CD4-positive, alpha-beta T cell (primary cell): ENCODE results near the gene ARPC5L. TPM values are rescaled to one million over a fixed set of nuclear protein-coding genes. Genes with fewer than 3 reads are reported as not detected.

Experiments
- ATAC-seq: fragments of 200-7000 bp; cut with Tn5 transposase; one replicate; pipeline ENCODE4 v1.10.0; 2022; ENCODE audit warnings: mild to moderate bottlenecking; ENCODE audit not compliant: poor library complexity
- CTCF ChIA-PET: fragments of 350-600 bp; sonication (Branson Sonifier 250); formaldehyde crosslinking; loops from one replicate; lab custom pipeline; 2021; ENCODE audit warnings: antibody characterized with exemption, inconsistent platforms; lab: Charles Lee
- POLR2A ChIA-PET: fragments of 350-600 bp; sonication (Branson Sonifier 250); formaldehyde crosslinking; loops from one replicate; lab custom pipeline; 2021; ENCODE audit warnings: antibody characterized with exemption, inconsistent platforms; lab: Charles Lee
- DNase-seq, 14 experiments: peaks; one replicate each; pipeline ENCODE4 v3.0.0-alpha.2; 2013 to 2020; ENCODE audit warnings: mixed read lengths in 2 of 14
- H3K27ac ChIP-seq, 2 donors: one replicate each; pipeline versions ENCODE4 v1.5.1 to v1.7.0; 2013; ENCODE audit warnings: low read length in 2 of 2, low read depth in 1 of 2, mild to moderate bottlenecking in 1 of 2
- H3K27me3 ChIP-seq, 2 experiments: 1 replicate in 1 of 2; 2 replicates in 1 of 2; pipeline versions ENCODE4 v1.6.1 to v1.7.0; 2013; ENCODE audit warnings: low read length in 2 of 2, control low read depth in 1 of 2, mild to moderate bottlenecking in 1 of 2, moderate library complexity in 1 of 2; ENCODE audit not compliant: insufficient read depth in 2 of 2, control insufficient read depth in 1 of 2
- H3K36me3 ChIP-seq: one replicate; pipeline ENCODE4 v1.6.1; 2013; ENCODE audit warnings: low read length, control low read depth; ENCODE audit not compliant: insufficient read depth
- H3K4me1 ChIP-seq: one replicate; pipeline ENCODE4 v1.6.1; 2013; ENCODE audit warnings: low read length, control low read depth; ENCODE audit not compliant: insufficient read depth
- H3K4me3 ChIP-seq: one replicate; pipeline ENCODE4 v1.5.1; 2013; ENCODE audit warnings: mild to moderate bottlenecking, low read length, moderate library complexity
- H3K9me3 ChIP-seq, 2 experiments: 1 replicate in 1 of 2; 2 replicates in 1 of 2; pipeline versions ENCODE4 v1.6.1 to v1.7.0; 2013; ENCODE audit warnings: low read length in 2 of 2, mild to moderate bottlenecking in 2 of 2, control low read depth in 1 of 2, moderate library complexity in 1 of 2; ENCODE audit not compliant: control insufficient read depth in 1 of 2, insufficient read depth in 1 of 2
- H3K27ac Mint-ChIP-seq: one replicate; pipeline ENCODE4 v1.8.0; 2020; ENCODE audit warnings: mixed read lengths
- H3K27me3 Mint-ChIP-seq: one replicate; pipeline ENCODE4 v1.8.0; 2021; ENCODE audit warnings: mixed read lengths
- H3K36me3 Mint-ChIP-seq: one replicate; pipeline ENCODE4 v1.8.0; 2021; ENCODE audit warnings: low read depth, mixed read lengths
- H3K4me1 Mint-ChIP-seq: one replicate; pipeline ENCODE4 v1.8.0; 2021; ENCODE audit warnings: low read depth, mixed read lengths
- H3K4me3 Mint-ChIP-seq: one replicate; pipeline ENCODE4 v1.8.0; 2020; ENCODE audit warnings: mild to moderate bottlenecking, mixed read lengths
- H3K9me3 Mint-ChIP-seq: one replicate; pipeline ENCODE4 v1.8.0; 2020; ENCODE audit warnings: mixed read lengths
- intact Hi-C, 2 experiments: fragments of 100-400 bp; cut with DNase I in 1 of 2; cut with micrococcal nuclease in 1 of 2; formaldehyde crosslinking; loops; one replicate each; pipeline versions ENCODE4 v1.15.1 to v1.9.0; 2023 to 2025; cut with DNase I, micrococcal nuclease
- total RNA-seq, 174 experiments: library from RNA in 2 of 174; stranded (reverse) in 2 of 174; gene quantifications; one replicate each; pipeline ENCODE4 v1.2.3 and lab custom pipeline; 2021 to 2026
- TF ChIP-seq, protein P1 (sequence below): fragments of 200-600 bp; IDR thresholded peaks from one replicate; pipeline ENCODE4 v1.8.0; 2022; ENCODE audit warnings: antibody characterized with exemption, mild to moderate bottlenecking

Gene ARPC5L
- total RNA-seq, 2 experiments from 2014 or later, result 36.8 to 37.0 TPM

DNA sequence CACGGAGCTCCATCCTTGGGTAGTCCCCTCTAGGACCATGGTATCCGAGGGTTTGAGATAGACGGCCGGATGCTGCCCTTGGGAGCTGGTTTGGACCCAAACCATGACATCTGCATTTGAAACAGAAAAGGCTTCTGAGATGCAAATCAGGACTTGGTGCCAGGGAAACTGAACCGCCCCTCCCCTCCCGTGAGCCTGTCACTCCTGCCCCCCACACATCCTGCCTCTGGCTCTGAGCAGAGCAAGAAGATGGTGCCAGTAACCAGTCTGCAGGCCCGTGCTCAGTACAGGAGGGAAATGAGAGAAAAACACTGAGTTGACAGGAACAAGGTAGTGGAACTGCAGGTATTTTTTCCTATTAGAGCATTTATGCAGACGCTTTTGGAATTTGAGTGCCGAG lies 18.6 kb downstream of the ARPC5L start:
- ChIA-PET CTCF (no interaction called here), POLR2A (interaction anchor here (0.8 to 0.9 kb wide), 2 partner anchors 18 kb away, joined by 3 read pairs; partner anchors contain the start of genes ARPC5L and RPL35)
- ATAC-seq, result no peak
- H3K4me3 Mint-ChIP-seq, result no peak overlapping the region
- no peak for DNase-seq
- no peaks in the 10 kb centered on the region for H3K9me3 Mint-ChIP-seq
- H3K4me1 ChIP-seq, result peaks cover 10% of the 10 kb centered on the region
- no peaks in the 10 kb centered on the region for H3K4me1 Mint-ChIP-seq
- intact Hi-C loops, result no loop called here
- H3K9me3 ChIP-seq, result no peaks in the 10 kb centered on the region
- no peaks in the 10 kb centered on the region for H3K27me3 Mint-ChIP-seq
- H3K27ac Mint-ChIP-seq, result no peak overlapping the region
- TF ChIP-seq, protein P1, sequence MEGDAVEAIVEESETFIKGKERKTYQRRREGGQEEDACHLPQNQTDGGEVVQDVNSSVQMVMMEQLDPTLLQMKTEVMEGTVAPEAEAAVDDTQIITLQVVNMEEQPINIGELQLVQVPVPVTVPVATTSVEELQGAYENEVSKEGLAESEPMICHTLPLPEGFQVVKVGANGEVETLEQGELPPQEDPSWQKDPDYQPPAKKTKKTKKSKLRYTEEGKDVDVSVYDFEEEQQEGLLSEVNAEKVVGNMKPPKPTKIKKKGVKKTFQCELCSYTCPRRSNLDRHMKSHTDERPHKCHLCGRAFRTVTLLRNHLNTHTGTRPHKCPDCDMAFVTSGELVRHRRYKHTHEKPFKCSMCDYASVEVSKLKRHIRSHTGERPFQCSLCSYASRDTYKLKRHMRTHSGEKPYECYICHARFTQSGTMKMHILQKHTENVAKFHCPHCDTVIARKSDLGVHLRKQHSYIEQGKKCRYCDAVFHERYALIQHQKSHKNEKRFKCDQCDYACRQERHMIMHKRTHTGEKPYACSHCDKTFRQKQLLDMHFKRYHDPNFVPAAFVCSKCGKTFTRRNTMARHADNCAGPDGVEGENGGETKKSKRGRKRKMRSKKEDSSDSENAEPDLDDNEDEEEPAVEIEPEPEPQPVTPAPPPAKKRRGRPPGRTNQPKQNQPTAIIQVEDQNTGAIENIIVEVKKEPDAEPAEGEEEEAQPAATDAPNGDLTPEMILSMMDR, result no peak
- no peaks in the 10 kb centered on the region for H3K27me3 ChIP-seq
- peaks cover 85% of the 10 kb centered on the region for H3K36me3 Mint-ChIP-seq
- H3K36me3 ChIP-seq, result peaks cover 78% of the 10 kb centered on the region
- H3K27ac ChIP-seq, result no peak overlapping the region
- no peak overlapping the region for H3K4me3 ChIP-seq

DNA sequence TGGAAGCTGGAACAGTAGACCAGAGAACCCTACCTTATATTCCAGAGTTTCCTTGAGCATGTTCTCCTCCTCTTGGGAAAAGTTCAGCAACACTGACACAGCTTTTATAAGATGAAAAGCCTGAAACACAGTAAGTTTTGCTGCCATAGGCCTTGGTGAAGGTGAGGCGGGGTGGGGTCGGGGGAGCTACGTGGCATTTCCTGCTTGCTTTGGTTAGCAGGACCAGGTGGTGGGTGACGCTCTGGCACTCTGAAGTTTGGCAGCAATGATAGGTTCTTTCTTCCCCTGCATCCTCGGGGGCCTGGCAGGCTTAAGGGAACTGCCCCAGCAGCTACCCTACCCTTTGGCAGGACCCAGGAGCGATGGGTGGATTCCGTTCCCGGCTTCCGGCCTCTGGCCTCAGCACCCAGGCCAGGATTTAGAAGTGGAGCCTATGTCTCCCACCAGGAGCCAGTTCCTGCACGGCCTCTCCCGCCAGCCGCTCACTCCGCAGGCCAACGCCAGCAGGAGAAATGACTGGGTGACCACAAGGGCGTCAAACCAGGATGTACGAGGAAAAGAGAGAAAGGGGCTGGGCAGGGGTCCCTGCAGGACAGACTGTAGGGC lies 19.3 kb downstream of the ARPC5L start:
- Mint-ChIP-seq H3K9me3 (no peaks in the 10 kb centered on the region), H3K36me3 (peaks cover 85% of the 10 kb centered on the region)

DNA sequence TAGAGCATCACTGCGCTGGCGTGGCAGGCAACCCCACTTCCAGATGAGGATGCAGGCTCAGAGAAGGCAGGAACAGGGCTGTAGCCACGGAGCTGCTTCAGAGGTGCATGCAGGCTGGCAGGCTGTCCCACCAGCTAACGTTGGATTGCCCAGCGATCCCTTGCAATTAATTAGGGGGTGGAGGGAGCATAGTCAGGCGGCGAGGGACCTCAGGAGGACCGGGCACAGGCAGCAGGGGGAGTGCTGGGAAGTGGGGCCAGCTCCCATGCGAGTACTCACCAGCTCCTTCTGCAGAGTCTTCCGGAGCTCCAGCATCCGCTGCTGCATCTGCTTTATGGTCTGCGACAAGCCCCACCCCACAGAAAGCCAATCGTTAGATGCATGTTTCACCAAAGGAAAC lies 20.3 kb downstream of the ARPC5L start:
- no peaks in the 10 kb centered on the region for H3K9me3 Mint-ChIP-seq
- ChIA-PET CTCF (no interaction called here), POLR2A (no interaction called here)
- ATAC-seq (no peak), DNase-seq (no peak)
- Histone ChIP-seq H3K4me3 (no peak overlapping the region), H3K36me3 (peaks cover 77% of the 10 kb centered on the region), H3K27me3 (no peaks in the 10 kb centered on the region), H3K9me3 (no peaks in the 10 kb centered on the region), H3K27ac (no peak overlapping the region), H3K4me1 (peaks cover 6% of the 10 kb centered on the region)
- H3K36me3 Mint-ChIP-seq, result peaks cover 88% of the 10 kb centered on the region
- H3K27me3 Mint-ChIP-seq, result no peaks in the 10 kb centered on the region
- TF ChIP-seq, protein P1, result no peak
- intact Hi-C loops, result no loop called here
- H3K27ac Mint-ChIP-seq, result no peak overlapping the region
- H3K4me3 Mint-ChIP-seq, result no peak overlapping the region
- H3K4me1 Mint-ChIP-seq, result no peaks in the 10 kb centered on the region

More for the DNA sequence above, 19.3 kb downstream of the ARPC5L start:
- ATAC-seq, result no peak
- intact Hi-C loops, result no loop called here
- H3K27ac Mint-ChIP-seq, result no peak overlapping the region
- CTCF ChIA-PET, result no interaction called here
- Histone ChIP-seq H3K9me3 (no peaks in the 10 kb centered on the region), H3K4me3 (no peak overlapping the region), H3K27me3 (no peaks in the 10 kb centered on the region), H3K4me1 (peaks cover 10% of the 10 kb centered on the region), H3K27ac (no peak overlapping the region), H3K36me3 (peaks cover 77% of the 10 kb centered on the region)
- no peaks in the 10 kb centered on the region for H3K27me3 Mint-ChIP-seq
- no peak overlapping the region for H3K4me3 Mint-ChIP-seq
- DNase-seq, result no peak
- no peaks in the 10 kb centered on the region for H3K4me1 Mint-ChIP-seq
- POLR2A ChIA-PET, result interaction anchor here (0.9 kb wide), 1 partner anchor 19 kb away, joined by 3 read pairs; the partner anchor contains the start of genes ARPC5L and RPL35
- TF ChIP-seq, protein P1, result no peak
